OCI-LY7 (cell line): Measurements from ENCODE around the gene FAM181A. TPM values are rescaled to one million over a fixed set of nuclear protein-coding genes. Genes with fewer than 3 reads are reported as not detected.

Experiments
- BruUV-seq: library from RNA; stranded (reverse); fragments of 400-500 nt; replicated peaks from 2 replicates; lab custom pipeline; 2021; lab: Mats Ljungman, UMichigan
- CTCF ChIA-PET: fragments of 300-600 bp; sonication (Branson Sonifier 250); formaldehyde crosslinking; loops from one replicate; lab custom pipeline; 2022; ENCODE audit warnings: antibody characterized with exemption; ENCODE audit not compliant: unreplicated experiment; lab: Charles Lee
- POLR2A ChIA-PET: fragments of 300-600 bp; sonication (Branson Sonifier 250); formaldehyde crosslinking; loops from one replicate; lab custom pipeline; 2022; ENCODE audit warnings: antibody characterized with exemption; lab: Charles Lee
- DNase-seq: peaks from one replicate; pipeline ENCODE4 v3.0.0-alpha.2; 2015; ENCODE audit warnings: low spot score
- H2AFZ ChIP-seq: fragments of 200-600 bp; sonication (generic), shearing (Covaris generic); 2 replicates; pipeline ENCODE4 v1.6.1; 2014; ENCODE audit warnings: mild to moderate bottlenecking, antibody characterized with exemption, low read length, moderate library complexity
- H3K27ac ChIP-seq: fragments of 200-600 bp; sonication (generic); 2 replicates; pipeline ENCODE4 v1.5.1; 2014; ENCODE audit warnings: mixed run types, low read depth, mild to moderate bottlenecking, moderate library complexity, low read length, inconsistent platforms; ENCODE audit not compliant: poor library complexity, severe bottlenecking
- H3K36me3 ChIP-seq: fragments of 200-600 bp; sonication (generic); 2 replicates; pipeline ENCODE4 v1.6.1; 2014; ENCODE audit warnings: mild to moderate bottlenecking, antibody characterized with exemption, low read length, moderate library complexity, mixed read lengths; ENCODE audit not compliant: insufficient read depth
- H3K4me1 ChIP-seq: fragments of 200-600 bp; sonication (generic); 2 replicates; pipeline ENCODE4 v1.5.1; 2014; ENCODE audit warnings: mild to moderate bottlenecking, low read length; ENCODE audit not compliant: insufficient read depth, poor library complexity, severe bottlenecking
- H3K4me2 ChIP-seq: fragments of 200-600 bp; sonication (generic); 2 replicates; pipeline ENCODE4 v1.6.1; 2014; ENCODE audit warnings: mild to moderate bottlenecking, low read length
- H3K4me3 ChIP-seq: fragments of 200-600 bp; sonication (generic); 2 replicates; pipeline ENCODE4 v1.5.1; 2014; ENCODE audit warnings: mild to moderate bottlenecking, low read depth, low read length; ENCODE audit not compliant: poor library complexity, severe bottlenecking
- H3K79me2 ChIP-seq: fragments of 200-600 bp; sonication (generic); 2 replicates; pipeline ENCODE4 v1.6.1; 2016; ENCODE audit warnings: low read depth, mild to moderate bottlenecking, low read length, moderate library complexity, mixed read lengths; ENCODE audit not compliant: insufficient read depth
- H3K9me2 ChIP-seq: fragments of 200-600 bp; sonication (generic); 2 replicates; pipeline ENCODE4 v1.6.1; 2016; ENCODE audit warnings: mild to moderate bottlenecking, low read length, mixed read lengths; ENCODE audit not compliant: insufficient read depth
- H3K9me3 ChIP-seq: fragments of 200-600 bp; sonication (generic); 2 replicates; pipeline ENCODE4 v1.6.1; 2014; ENCODE audit warnings: mild to moderate bottlenecking, mixed run types, low read length, mixed read lengths
- H4K20me1 ChIP-seq: fragments of 200-600 bp; sonication (generic); 2 replicates; pipeline ENCODE4 v1.6.1; 2014; ENCODE audit warnings: mild to moderate bottlenecking, antibody characterized with exemption, low read length, moderate library complexity, mixed read lengths; ENCODE audit not compliant: insufficient read depth
- EZH2phosphoT487 ChIP-seq: fragments of 200-600 bp; sonication (generic); IDR thresholded peaks from 2 replicates; pipeline ENCODE4 v1.6.1; 2018; ENCODE audit warnings: low read depth, borderline replicate concordance, mild to moderate bottlenecking, mixed run types, antibody characterized with exemption, low read length, moderate library complexity, mixed read lengths
- intact Hi-C: fragments of 100-400 bp; cut with micrococcal nuclease; formaldehyde crosslinking; loops from one replicate; pipeline ENCODE4 v1.10.0; 2022; ENCODE audit not compliant: unreplicated experiment
- total RNA-seq, 2 experiments: library from RNA; depleted of rRNA in 1 of 2; stranded (reverse); fragments of >200 nt in 1 of 2; shearing (Covaris generic) in 1 of 2; gene quantifications; 2 replicates each; pipeline ENCODE4 v1.2.3, GENCODE V29; 2014 to 2022
- TF ChIP-seq, protein P1 (sequence below): fragments of 200-600 bp; sonication (generic); conservative IDR thresholded peaks from 2 replicates; pipeline ENCODE4 v1.5.1; 2014; ENCODE audit warnings: mild to moderate bottlenecking, antibody characterized with exemption, low read length, moderate library complexity, mixed read lengths

The FAM181A gene
- total RNA-seq, 2 experiments from 2014 or later: not detected

DNA sequence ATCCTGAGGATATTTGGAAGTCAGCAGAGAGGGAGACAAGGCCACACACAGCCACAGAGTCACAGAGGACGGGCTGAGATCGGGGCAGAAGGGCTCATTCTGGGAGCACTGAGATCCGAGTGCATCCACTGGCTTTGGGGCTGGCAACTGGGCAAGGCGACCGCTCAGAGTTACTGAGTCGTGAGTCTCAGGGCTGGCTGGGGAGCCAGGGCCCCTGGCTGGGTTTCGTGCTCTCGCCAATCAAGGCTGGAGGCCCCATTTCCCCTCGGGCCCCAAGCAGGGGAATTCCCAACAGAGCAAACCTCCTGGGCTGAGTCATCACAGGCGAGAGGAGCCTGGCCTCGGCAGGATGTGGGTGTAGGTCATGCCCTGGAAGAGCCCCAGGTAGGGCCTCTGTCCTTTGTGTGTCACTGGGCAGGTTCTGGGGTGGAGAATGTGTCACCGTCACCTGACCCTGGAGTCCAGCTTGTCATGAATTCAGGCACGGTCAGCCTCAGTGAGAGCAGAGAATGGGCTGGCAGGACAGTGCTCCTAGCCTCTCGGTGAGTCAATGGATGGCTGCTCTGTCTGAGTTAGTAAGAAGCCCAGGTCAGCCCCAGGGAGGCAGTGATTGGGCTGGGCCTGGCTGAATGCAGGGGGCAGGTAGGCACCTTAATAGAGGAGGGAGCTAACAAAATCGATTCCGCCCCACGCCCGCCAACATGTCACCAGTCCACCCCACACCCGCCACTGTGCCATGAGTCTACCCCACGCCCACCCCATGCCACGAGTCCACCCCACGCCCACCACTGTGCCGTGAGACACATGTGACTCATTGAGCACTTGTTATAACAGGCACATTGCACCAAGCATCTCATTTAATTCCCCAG, 32.3 kb downstream of the FAM181A start:
- no peaks in the 10 kb centered on the region; the same call in 1 of the 2 replicates for H3K79me2 ChIP-seq
- no peaks in the 10 kb centered on the region for H4K20me1 ChIP-seq
- H3K9me3 ChIP-seq: no peaks in the 10 kb centered on the region
- CTCF ChIA-PET: interaction anchor here (1.2 to 1.7 kb wide), 4 partner anchors 8 to 20 kb away, joined by 3 to 5 read pairs (median 4); no protein-coding TSS in a partner anchor
- peak; percentile 87 for DNase-seq
- intact Hi-C loops: loop anchor here (10.0 kb wide), 3 partner anchors 755 to 1705 kb away; partner anchors contain the start of genes DICER1, GON7 and UBR7
- peak overlapping the region; percentile 95 for H3K4me2 ChIP-seq
- POLR2A ChIA-PET: interaction anchor here (1.2 to 6.3 kb wide), 4 partner anchors 9 to 31 kb away, joined by 3 to 70 read pairs (median 12); partner anchors contain the start of gene ASB2
- no TSS peak for BruUV-seq
- H3K36me3 ChIP-seq: no peaks in the 10 kb centered on the region
- H3K9me2 ChIP-seq: no peaks in the 10 kb centered on the region
- peak overlapping the region; percentile 17; the same call in 1 of the 2 replicates for H2AFZ ChIP-seq
- peak overlapping the region; percentile 51 for H3K4me3 ChIP-seq
- peaks cover 99% of the 10 kb centered on the region for H3K4me1 ChIP-seq
- no peak for TF ChIP-seq EZH2phosphoT487
- TF ChIP-seq, protein P1, sequence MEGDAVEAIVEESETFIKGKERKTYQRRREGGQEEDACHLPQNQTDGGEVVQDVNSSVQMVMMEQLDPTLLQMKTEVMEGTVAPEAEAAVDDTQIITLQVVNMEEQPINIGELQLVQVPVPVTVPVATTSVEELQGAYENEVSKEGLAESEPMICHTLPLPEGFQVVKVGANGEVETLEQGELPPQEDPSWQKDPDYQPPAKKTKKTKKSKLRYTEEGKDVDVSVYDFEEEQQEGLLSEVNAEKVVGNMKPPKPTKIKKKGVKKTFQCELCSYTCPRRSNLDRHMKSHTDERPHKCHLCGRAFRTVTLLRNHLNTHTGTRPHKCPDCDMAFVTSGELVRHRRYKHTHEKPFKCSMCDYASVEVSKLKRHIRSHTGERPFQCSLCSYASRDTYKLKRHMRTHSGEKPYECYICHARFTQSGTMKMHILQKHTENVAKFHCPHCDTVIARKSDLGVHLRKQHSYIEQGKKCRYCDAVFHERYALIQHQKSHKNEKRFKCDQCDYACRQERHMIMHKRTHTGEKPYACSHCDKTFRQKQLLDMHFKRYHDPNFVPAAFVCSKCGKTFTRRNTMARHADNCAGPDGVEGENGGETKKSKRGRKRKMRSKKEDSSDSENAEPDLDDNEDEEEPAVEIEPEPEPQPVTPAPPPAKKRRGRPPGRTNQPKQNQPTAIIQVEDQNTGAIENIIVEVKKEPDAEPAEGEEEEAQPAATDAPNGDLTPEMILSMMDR: no peak
- peak overlapping the region; percentile 92 for H3K27ac ChIP-seq

GRCh38 chr14:93960108-93960475, 32.9 kb downstream of the FAM181A start:
- H3K9me2 ChIP-seq: no peaks in the 10 kb centered on the region
- intact Hi-C loops: loop anchor here (10.0 kb wide), 1 partner anchor 755 kb away; the partner anchor contains the start of genes GON7 and UBR7
- peak overlapping the region; percentile 95 for H3K4me2 ChIP-seq
- H3K4me3 ChIP-seq: peak overlapping the region; percentile 51
- H3K27ac ChIP-seq: peak overlapping the region; percentile 92
- H3K9me3 ChIP-seq: no peaks in the 10 kb centered on the region
- no peaks in the 10 kb centered on the region for H3K36me3 ChIP-seq
- H2AFZ ChIP-seq: peak overlapping the region; percentile 17; the same call in 1 of the 2 replicates
- TF ChIP-seq EZH2phosphoT487: no peak
- TF ChIP-seq, protein P1: no peak
- no peaks in the 10 kb centered on the region for H3K79me2 ChIP-seq
- POLR2A ChIA-PET: interaction anchor here (2.3 to 6.3 kb wide), 3 partner anchors 8 to 20 kb away, joined by 7 to 70 read pairs (median 16); partner anchors contain the start of gene ASB2
- H4K20me1 ChIP-seq: no peaks in the 10 kb centered on the region
- H3K4me1 ChIP-seq: peaks cover 93% of the 10 kb centered on the region
- DNase-seq: peak; percentile 50
- CTCF ChIA-PET: interaction anchor here (1.2 to 1.7 kb wide), 3 partner anchors 7 to 20 kb away, joined by 3 to 5 read pairs (median 4); no protein-coding TSS in a partner anchor
- BruUV-seq: no TSS peak
